ENCODE measurements around the gene UCHL5.
A peak's percentile ranks its signal among the peaks of the same experiment; 100 is the strongest.

The UCHL5 gene

DNA sequence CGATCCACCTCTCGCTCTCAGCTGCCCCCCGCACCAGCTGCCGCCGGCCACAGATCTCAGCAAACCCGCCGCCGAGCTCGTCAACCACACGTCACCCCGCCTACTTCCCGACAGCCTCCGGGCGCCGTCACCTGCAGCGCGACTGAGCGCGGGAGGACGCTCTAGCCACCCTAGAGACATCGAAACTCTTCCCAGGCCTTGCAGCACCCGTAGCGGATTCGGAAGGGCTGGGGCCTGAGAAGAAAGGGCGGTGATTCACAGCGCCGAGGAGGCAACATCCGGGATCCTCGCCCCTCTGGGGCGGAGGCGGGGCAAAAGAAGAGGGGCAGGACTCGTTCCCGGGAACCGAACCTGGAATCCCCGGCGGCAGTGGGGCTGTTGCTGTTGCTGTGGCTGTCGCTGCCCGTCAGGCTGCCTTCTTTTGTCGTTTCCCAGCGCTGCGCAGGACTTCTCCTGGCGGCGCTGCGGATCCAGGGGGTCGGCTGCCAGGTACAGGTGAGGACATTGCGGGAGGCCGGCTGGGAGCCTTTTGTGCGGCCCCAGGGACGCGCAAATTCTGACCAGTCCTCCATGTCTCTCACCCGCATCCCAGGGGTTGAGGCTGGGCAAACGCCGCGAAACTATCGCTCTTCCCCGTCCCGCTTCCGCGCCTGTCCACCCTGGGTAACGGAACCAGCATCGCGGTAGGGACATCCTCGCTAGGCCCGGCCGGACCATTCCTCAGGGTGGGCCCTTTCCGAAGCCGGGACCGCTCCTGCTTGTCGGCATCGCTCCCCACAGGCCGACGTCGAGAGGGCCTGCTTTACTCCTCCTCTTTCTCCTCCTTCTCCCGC lies at the start of gene UCHL5, which contains the start of gene RO60:
Gene UCHL5 (minus strand): TSS at position 79 of the 833 bp plus-strand sequence. CDS start 100 bp downstream, outside the sequence.
Gene RO60 (plus strand): TSS at position 331 of the 833 bp plus-strand sequence. CDS start 9,443 bp downstream, outside the sequence.
- TF ChIP-seq, protein P1, sequence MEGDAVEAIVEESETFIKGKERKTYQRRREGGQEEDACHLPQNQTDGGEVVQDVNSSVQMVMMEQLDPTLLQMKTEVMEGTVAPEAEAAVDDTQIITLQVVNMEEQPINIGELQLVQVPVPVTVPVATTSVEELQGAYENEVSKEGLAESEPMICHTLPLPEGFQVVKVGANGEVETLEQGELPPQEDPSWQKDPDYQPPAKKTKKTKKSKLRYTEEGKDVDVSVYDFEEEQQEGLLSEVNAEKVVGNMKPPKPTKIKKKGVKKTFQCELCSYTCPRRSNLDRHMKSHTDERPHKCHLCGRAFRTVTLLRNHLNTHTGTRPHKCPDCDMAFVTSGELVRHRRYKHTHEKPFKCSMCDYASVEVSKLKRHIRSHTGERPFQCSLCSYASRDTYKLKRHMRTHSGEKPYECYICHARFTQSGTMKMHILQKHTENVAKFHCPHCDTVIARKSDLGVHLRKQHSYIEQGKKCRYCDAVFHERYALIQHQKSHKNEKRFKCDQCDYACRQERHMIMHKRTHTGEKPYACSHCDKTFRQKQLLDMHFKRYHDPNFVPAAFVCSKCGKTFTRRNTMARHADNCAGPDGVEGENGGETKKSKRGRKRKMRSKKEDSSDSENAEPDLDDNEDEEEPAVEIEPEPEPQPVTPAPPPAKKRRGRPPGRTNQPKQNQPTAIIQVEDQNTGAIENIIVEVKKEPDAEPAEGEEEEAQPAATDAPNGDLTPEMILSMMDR (IDR thresholded peaks at IDR 0.05; ENCODE audit: low read depth, low read length, missing control alignments), result no peak
- DNase-seq (ENCODE audit: low read depth), result peak; percentile 95
- H3K4me3 ChIP-seq (ENCODE audit: low read depth, low read length), result peak within 1 kb of the TSS; percentile 92

DNA sequence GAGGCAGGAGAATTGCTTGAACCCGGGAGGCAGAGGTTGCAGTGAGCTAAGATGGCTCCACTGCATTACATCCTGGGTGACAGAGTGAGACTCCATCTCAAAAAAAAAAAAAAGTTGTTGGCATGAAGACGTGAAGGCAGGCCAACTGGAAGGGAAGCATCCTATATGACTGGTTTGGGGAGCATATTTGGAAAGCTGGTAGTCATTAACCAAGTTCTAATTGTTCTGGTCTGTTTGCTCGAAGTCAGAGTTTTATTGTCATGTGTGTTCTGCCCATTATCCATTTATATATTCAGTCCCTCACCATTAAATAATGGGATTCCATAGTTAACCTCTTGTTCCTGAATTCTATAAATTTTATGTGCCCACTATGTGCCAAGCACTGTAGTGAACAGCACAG lies 49.3 kb upstream of the UCHL5 start:
- no peak overlapping the region for H3K4me3 ChIP-seq (ENCODE audit: low read depth, low read length)
- no peak for DNase-seq (ENCODE audit: low read depth)
- TF ChIP-seq, protein P1 (IDR thresholded peaks at IDR 0.05; ENCODE audit: low read depth, low read length, missing control alignments), result no peak

DNA sequence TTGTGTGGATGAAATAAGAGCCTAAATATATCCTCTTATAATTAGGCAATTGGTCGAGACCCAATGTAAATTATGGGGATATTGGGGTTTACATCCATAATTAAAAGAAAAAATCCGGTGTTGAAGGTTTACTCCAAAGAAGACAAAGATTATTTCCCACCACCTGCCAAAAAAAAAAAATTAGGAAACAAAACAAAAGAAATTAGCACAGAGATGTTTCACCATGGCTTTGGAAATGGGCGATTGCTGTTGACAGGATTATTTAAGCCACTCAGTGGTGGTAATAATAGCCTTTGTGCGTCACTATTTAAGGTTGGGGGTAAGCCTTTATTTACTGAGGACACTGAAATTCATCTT lies 46.6 kb upstream of the UCHL5 start:
- TF ChIP-seq, protein P1 (IDR thresholded peaks at IDR 0.05; ENCODE audit: low read depth, low read length, missing control alignments), result no peak
- peak overlapping the region; percentile 73 for H3K4me3 ChIP-seq (ENCODE audit: low read depth, low read length)
- DNase-seq (ENCODE audit: low read depth), result no peak

DNA sequence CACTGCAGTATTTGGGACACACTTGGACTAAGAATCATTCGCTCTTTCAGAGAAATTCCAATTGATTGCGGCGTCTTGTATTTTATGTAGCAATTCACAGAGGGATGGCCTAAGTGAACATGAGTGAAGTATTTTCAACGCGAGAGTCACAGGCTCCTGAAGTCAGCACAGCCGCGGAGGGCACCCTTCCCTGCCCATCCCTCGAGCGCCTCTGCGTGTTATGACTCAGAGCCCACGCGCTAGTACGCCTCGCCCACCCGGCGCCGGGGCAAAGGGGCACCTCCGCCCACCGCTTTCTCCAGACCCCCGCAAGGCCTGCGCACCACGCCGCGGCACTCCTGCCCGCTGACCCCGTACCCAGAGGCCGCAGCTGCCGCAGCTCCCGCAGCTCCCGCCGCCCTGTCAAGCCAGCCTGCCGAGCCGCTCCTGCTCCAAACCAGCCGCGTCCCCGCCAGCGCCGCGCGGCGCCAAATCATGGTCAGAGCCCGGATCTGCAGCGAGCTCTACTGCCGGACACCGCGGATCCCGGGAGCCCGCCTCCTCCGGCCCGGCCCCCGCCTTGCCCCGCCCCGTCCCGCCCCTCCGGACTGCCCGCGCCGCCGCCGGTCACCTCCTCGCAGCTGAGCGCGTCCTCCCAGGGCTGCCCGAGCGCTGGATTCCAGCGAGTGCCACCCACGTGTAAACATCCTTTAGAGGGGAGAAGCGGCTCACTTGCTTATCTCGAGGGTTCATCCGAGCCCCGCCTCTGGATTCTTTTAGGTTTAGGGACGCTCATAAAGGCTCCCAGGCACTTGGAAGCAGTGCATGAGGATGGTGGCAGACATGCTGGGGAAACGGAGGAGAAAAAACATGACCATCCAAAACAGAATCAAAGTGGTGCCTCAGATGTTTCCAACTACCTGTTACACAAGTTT lies 46.0 kb upstream of the UCHL5 start, which contains the start of gene GLRX2:
Gene GLRX2 (minus strand): TSS at position 508 of the 914 bp plus-strand sequence. CDS start 32 bp downstream, at position 476.
- no peak for DNase-seq (ENCODE audit: low read depth)
- TF ChIP-seq, protein P1 (IDR thresholded peaks at IDR 0.05; ENCODE audit: low read depth, low read length, missing control alignments), result no peak
- H3K4me3 ChIP-seq (ENCODE audit: low read depth, low read length), result peak within 1 kb of the TSS; percentile 73

DNA sequence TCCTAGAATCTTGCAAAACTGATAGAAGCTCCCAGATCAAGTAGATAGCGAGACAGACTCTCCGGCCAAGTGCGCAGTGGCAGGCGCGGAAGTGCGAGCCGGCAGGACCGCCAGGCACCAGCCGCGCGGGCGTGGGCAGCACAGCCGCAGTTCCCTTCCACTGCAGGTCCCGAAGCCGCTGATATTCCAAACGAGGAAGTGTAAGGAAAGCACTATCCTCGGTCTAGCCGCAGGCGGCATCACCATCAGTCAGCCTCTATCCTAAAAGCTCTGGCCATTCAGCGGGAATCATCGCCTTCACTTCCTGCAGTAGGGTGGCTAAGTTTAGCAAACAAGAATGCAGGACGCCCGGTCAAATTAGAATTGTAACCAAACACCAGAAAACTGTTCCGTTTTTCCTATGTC lies 45.3 kb upstream of the UCHL5 start:
- TF ChIP-seq, protein P1 (IDR thresholded peaks at IDR 0.05; ENCODE audit: low read depth, low read length, missing control alignments), result no peak
- DNase-seq (ENCODE audit: low read depth), result no peak
- H3K4me3 ChIP-seq (ENCODE audit: low read depth, low read length), result peak overlapping the region; percentile 73

DNA sequence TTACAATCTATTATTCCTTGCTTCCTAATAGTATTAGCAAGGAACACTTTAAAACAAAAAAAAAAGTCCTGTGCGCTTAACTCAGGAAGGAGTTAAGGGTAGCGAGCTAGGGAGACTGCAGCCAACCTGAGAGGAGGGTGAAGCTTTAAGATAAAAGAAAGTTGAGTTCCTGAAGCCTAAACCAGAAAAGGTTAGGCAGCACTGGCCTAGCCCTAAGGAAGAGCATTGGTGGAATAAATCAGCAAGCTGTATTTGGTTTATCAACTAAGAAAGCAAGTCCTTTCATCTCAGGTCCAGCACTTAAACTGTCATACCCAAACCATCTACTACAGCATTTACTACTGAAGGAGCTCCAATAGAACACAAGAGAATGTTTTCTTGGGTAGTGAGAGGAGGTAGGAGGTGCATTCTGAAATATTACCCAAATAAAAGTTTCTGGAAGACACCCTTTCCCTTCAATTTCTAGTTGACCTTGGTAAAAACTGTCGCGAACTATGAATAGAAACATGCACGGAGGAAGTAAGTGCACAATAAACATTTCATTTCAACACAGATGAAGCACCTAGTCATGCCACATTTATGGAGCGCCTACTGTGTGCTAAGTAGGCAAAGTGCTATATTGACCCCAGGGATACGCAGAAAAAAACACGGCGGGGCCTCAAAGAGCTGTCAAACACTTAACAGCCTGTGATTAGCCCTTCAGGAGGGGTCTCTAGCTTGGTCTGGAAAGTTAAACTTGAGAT lies 44.8 kb upstream of the UCHL5 start:
- peak overlapping the region; percentile 73 for H3K4me3 ChIP-seq (ENCODE audit: low read depth, low read length)
- DNase-seq (ENCODE audit: low read depth), result no peak
- TF ChIP-seq, protein P1 (IDR thresholded peaks at IDR 0.05; ENCODE audit: low read depth, low read length, missing control alignments), result no peak
